ENCODE results near the gene TNFAIP8L1. TPM values are rescaled to one million over a fixed set of nuclear protein-coding genes. Genes with fewer than 3 reads are reported as not detected.
A peak's percentile ranks its signal among the peaks of the same experiment; 100 is the strongest.

TNFAIP8L1 gene
- total and polyA plus RNA-seq, 2 experiments from 2014 or later: 5.1 to 18.1 TPM

DNA sequence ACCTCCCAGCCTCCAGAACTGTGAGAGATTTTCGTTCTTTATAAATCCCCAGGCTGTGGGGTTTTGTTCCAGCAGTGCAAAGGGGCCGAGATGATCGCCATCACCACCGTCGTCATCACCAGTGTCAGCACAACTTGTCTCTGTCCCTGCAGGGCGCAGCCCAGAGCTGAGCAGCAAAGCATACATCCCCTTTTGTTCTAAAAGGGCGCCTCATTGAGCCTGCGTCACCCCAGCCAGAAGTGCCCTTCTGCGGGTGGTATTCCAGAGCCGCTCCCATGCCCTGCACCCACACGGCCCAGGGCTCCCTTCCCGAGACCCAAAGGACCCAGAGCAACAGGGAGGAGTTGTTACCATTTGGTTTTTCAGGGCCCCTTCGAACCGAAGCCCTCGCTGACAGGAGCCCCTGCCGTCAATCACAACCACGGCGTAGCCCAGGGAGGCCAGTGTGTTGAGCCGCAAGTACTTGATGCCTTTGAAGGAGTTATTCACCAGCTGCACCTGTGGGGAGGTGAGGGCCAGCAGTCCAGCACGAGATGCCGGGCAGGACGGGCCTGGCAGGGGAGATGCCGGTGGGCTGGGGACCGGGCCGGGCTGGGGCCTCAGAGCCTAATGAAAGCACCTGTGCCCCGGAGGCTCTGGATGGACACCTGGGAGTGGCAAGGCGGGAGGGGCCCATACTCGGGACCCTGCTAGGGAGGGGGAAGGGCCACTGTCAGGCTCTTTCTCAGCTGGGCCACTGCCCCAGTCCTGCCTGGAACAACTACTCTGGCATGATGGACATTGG is 45.2 kb downstream of the TNFAIP8L1 start:
- H3K9me3 ChIP-seq (ENCODE audit: low read depth): no peaks in the 10 kb centered on the region
- no peaks in the 10 kb centered on the region for H3K27me3 ChIP-seq
- DNase-seq (ENCODE audit: low read depth in 1 of 2, low spot score in 1 of 2): no peak
- H3K4me3 ChIP-seq: no peak overlapping the region
- H3K27ac ChIP-seq: no peak overlapping the region
- TF ChIP-seq, protein P1, sequence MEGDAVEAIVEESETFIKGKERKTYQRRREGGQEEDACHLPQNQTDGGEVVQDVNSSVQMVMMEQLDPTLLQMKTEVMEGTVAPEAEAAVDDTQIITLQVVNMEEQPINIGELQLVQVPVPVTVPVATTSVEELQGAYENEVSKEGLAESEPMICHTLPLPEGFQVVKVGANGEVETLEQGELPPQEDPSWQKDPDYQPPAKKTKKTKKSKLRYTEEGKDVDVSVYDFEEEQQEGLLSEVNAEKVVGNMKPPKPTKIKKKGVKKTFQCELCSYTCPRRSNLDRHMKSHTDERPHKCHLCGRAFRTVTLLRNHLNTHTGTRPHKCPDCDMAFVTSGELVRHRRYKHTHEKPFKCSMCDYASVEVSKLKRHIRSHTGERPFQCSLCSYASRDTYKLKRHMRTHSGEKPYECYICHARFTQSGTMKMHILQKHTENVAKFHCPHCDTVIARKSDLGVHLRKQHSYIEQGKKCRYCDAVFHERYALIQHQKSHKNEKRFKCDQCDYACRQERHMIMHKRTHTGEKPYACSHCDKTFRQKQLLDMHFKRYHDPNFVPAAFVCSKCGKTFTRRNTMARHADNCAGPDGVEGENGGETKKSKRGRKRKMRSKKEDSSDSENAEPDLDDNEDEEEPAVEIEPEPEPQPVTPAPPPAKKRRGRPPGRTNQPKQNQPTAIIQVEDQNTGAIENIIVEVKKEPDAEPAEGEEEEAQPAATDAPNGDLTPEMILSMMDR (IDR thresholded peaks at IDR 0.05; ENCODE audit: low read depth, low read length): no peak
- H3K4me1 ChIP-seq (ENCODE audit: low read depth): no peaks in the 10 kb centered on the region
- H3K36me3 ChIP-seq: peaks cover 3% of the 10 kb centered on the region

DNA sequence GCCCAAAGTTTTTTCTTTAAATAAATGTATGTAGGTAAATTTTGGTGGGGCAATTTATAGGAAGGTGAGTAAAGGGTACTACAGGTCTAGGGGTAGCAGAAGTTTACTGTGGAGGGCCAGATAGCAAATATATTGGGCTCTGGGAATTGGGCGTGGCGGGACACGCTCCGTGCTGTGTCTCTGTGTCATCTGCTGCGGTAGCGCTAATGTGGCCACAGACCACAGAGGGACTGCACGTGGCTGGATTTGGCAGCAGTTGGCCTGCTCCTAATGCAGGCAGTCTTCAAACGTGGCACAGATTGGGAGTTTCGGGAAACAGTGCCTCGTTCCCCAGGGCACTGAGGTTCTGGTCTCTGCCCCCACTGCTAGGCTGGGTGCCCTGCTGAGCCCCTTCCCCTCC is 47.4 kb downstream of the TNFAIP8L1 start:
- Histone ChIP-seq H3K4me1 (ENCODE audit: low read depth) (no peaks in the 10 kb centered on the region), H3K36me3 (peaks cover 7% of the 10 kb centered on the region), H3K27ac (peak overlapping the region; percentile 86), H3K9me3 (ENCODE audit: low read depth) (no peaks in the 10 kb centered on the region), H3K4me3 (no peak overlapping the region), H3K27me3 (no peaks in the 10 kb centered on the region)
- TF ChIP-seq, protein P1 (IDR thresholded peaks at IDR 0.05; ENCODE audit: low read depth, low read length): no peak
- DNase-seq (ENCODE audit: low read depth in 1 of 2, low spot score in 1 of 2): no peak

DNA sequence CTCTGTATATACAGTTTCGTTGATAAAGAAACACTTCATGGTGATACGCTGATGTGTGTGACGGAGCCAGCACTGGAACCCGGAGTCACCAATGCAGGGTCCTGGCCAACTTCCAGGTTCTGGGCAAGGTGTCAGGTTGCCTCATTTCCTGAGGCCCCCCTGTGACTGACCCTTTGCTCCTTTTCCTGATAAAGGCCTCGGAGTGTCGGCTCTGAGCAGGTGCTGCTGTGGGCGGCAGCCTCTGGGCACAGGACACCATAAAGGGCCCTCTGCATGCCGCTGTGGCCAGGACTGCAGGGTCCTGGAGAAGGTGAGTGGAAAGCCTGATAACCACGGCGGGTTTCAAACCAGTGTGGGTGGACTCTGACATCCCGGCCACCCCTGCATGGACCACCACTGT is 48.1 kb downstream of the TNFAIP8L1 start:
- H3K27ac ChIP-seq: peak overlapping the region; percentile 86
- H3K4me1 ChIP-seq (ENCODE audit: low read depth): no peaks in the 10 kb centered on the region
- no peaks in the 10 kb centered on the region for H3K27me3 ChIP-seq
- no peaks in the 10 kb centered on the region for H3K9me3 ChIP-seq (ENCODE audit: low read depth)
- H3K36me3 ChIP-seq: peaks cover 7% of the 10 kb centered on the region
- TF ChIP-seq, protein P1 (IDR thresholded peaks at IDR 0.05; ENCODE audit: low read depth, low read length): no peak
- DNase-seq (ENCODE audit: low read depth in 1 of 2, low spot score in 1 of 2): peak in 1 of 2 donors; percentile 61
- no peak overlapping the region for H3K4me3 ChIP-seq

DNA sequence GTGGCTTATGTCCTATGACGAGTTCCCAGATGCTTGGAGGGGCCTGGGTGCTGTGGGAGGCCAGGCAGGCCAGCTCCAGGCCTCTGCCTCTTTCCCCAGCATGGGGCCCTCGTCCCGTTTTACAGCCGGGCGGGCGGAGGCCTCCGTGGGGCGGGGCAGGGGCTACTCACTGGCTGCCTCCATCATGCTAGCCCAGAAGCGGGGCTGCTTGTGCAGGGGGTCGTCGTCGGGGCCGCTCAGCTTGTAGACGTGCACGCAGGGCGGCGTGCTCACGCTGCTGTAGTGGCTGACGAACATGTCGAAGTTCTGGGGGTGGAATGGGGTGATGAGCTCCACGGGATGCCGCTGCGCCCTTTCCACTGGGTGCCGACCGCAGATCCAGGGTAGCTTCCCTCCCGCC is 49.3 kb downstream of the TNFAIP8L1 start:
- peaks cover 12% of the 10 kb centered on the region for H3K36me3 ChIP-seq
- no peaks in the 10 kb centered on the region for H3K9me3 ChIP-seq (ENCODE audit: low read depth)

DNA sequence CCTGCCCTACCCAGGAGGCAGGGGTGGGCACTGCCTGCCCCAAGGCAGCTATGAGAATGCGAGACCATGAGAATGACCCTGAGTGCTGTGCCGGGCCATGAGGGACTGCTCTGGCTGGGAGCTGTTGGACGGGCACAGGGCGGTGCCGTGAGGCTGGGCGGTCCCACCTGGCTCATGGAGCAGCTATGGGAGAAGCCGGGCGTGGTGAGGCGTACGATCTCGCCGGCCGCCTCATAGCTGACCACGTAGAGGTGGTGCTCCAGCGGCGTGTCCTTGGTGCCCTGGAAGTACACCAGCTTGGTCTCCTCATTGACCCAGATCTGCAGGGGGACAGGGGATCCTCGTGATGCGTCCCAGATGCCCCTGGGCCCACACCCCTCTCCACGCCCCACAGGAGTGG is 50.1 kb downstream of the TNFAIP8L1 start:
- TF ChIP-seq, protein P1 (IDR thresholded peaks at IDR 0.05; ENCODE audit: low read depth, low read length): no peak
- peaks cover 20% of the 10 kb centered on the region for H3K36me3 ChIP-seq
- no peak overlapping the region for H3K4me3 ChIP-seq

More for the DNA sequence above, 49.3 kb downstream of the TNFAIP8L1 start:
- Histone ChIP-seq H3K27me3 (no peaks in the 10 kb centered on the region), H3K4me3 (no peak overlapping the region), H3K4me1 (ENCODE audit: low read depth) (no peaks in the 10 kb centered on the region), H3K27ac (no peak overlapping the region)
- TF ChIP-seq, protein P1 (IDR thresholded peaks at IDR 0.05; ENCODE audit: low read depth, low read length): no peak
- no peak for DNase-seq (ENCODE audit: low read depth in 1 of 2, low spot score in 1 of 2)

More for the DNA sequence above, 50.1 kb downstream of the TNFAIP8L1 start:
- Histone ChIP-seq H3K9me3 (ENCODE audit: low read depth) (no peaks in the 10 kb centered on the region), H3K27me3 (no peaks in the 10 kb centered on the region), H3K4me1 (ENCODE audit: low read depth) (no peaks in the 10 kb centered on the region), H3K27ac (no peak overlapping the region)
- no peak for DNase-seq (ENCODE audit: low read depth in 1 of 2, low spot score in 1 of 2)
